Activated naive CD4-positive, alpha-beta T cell treated with anti-CD3 and anti-CD28 coated beads for 36 hours (primary cell): ENCODE results near the gene BET1L. TPM values are rescaled to one million over a fixed set of nuclear protein-coding genes. Genes with fewer than 3 reads are reported as not detected.
"Not testable (repeated sequence)": the region's sequence is repeated elsewhere in the genome, so short reads cannot be mapped to it uniquely, and the experiment has no call there.

Experiments used
- CTCF ChIA-PET: fragments of 350-600 bp; sonication (Branson Sonifier 250); formaldehyde crosslinking; loops from one replicate; lab custom pipeline; 2021; ENCODE audit warnings: antibody characterized with exemption; lab: Charles Lee
- DNase-seq: peaks from one replicate; pipeline ENCODE4 v3.0.0-alpha.2; 2020
- H3K27ac Mint-ChIP-seq: one replicate; pipeline ENCODE4 v1.8.0; 2021; ENCODE audit warnings: mild to moderate bottlenecking, mixed read lengths
- H3K27me3 Mint-ChIP-seq: one replicate; pipeline ENCODE4 v1.8.0; 2021; ENCODE audit warnings: low read depth, mixed read lengths
- H3K36me3 Mint-ChIP-seq: one replicate; pipeline ENCODE4 v1.8.0; 2021; ENCODE audit warnings: low read depth, mixed read lengths
- H3K4me1 Mint-ChIP-seq: one replicate; pipeline ENCODE4 v1.8.0; 2021; ENCODE audit warnings: low read depth, mixed read lengths
- H3K4me3 Mint-ChIP-seq: one replicate; pipeline ENCODE4 v1.8.0; 2021; ENCODE audit warnings: mild to moderate bottlenecking, moderate library complexity, mixed read lengths
- H3K9me3 Mint-ChIP-seq: one replicate; pipeline ENCODE4 v1.8.0; 2021; ENCODE audit warnings: mixed read lengths
- intact Hi-C: fragments of 100-400 bp; cut with micrococcal nuclease; formaldehyde crosslinking; loops from one replicate; pipeline ENCODE4 v1.15.1; 2023
- total RNA-seq, 2 experiments: library from RNA; stranded (reverse); gene quantifications; one replicate each; pipeline ENCODE4 v1.2.3, GENCODE V29; 2021

The BET1L gene
- total RNA-seq, 2 experiments from 2014 or later, result 50.4 to 51.6 TPM

- H3K36me3 Mint-ChIP-seq, result peaks cover 4% of the 10 kb centered on the region
- CTCF ChIA-PET, result no interaction called here
- no peaks in the 10 kb centered on the region for H3K9me3 Mint-ChIP-seq
- H3K27ac Mint-ChIP-seq, result no peak overlapping the region
- no peak for DNase-seq
- peaks cover 9% of the 10 kb centered on the region for H3K4me1 Mint-ChIP-seq
- no peaks in the 10 kb centered on the region for H3K27me3 Mint-ChIP-seq
- no peak overlapping the region for H3K4me3 Mint-ChIP-seq
- intact Hi-C loops, result no loop called here
These were observed 18.7 kb upstream of the BET1L start for GRCh38 chr11:225734-226453.

DNA sequence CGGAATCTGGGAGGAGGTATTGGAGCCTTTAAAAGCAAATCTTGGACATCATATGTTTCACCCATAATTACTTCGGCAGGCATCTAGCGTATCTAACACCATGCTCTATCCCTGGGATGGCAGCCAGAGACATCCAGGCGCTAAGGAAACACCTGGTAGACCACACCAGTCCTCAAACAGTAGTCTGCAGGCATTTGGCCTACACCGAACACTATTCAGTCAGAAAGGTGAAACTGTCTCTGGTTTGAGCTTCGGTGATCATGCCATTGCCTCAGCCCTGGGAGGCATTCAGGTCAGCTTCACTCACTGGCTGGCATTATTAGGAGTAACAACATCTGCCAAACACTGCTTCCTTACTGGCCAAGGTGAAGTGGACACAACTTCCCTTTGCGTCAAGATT, 17.2 kb upstream of the BET1L start:
- peaks cover 4% of the 10 kb centered on the region for H3K36me3 Mint-ChIP-seq
- DNase-seq, result no peak
- intact Hi-C loops, result no loop called here
- no peak overlapping the region for H3K4me3 Mint-ChIP-seq
- no peak overlapping the region for H3K27ac Mint-ChIP-seq
- no peaks in the 10 kb centered on the region for H3K9me3 Mint-ChIP-seq
- peaks cover 9% of the 10 kb centered on the region for H3K4me1 Mint-ChIP-seq
- CTCF ChIA-PET, result interaction anchor here (0.7 to 0.9 kb wide), 2 partner anchors 11 to 24 kb away, joined by 3 to 4 read pairs; no protein-coding TSS in a partner anchor
- H3K27me3 Mint-ChIP-seq, result no peaks in the 10 kb centered on the region

GRCh38 chr11:223884-224283, 16.7 kb upstream of the BET1L start:
- Mint-ChIP-seq H3K4me3 (no peak overlapping the region), H3K9me3 (no peaks in the 10 kb centered on the region), H3K27me3 (no peaks in the 10 kb centered on the region), H3K27ac (no peak overlapping the region), H3K36me3 (peaks cover 4% of the 10 kb centered on the region), H3K4me1 (peaks cover 9% of the 10 kb centered on the region)
- DNase-seq, result no peak
- CTCF ChIA-PET, result no interaction called here
- intact Hi-C loops, result no loop called here

GRCh38 chr11:223026-223789, 16.0 kb upstream of the BET1L start:
- Mint-ChIP-seq H3K9me3 (no peaks in the 10 kb centered on the region), H3K27me3 (no peaks in the 10 kb centered on the region), H3K27ac (peak overlapping the region; percentile 3), H3K4me1 (peaks cover 6% of the 10 kb centered on the region), H3K4me3 (no peak overlapping the region), H3K36me3 (peaks cover 4% of the 10 kb centered on the region)
- no peak for DNase-seq
- intact Hi-C loops, result no loop called here
- CTCF ChIA-PET, result no interaction called here

DNA sequence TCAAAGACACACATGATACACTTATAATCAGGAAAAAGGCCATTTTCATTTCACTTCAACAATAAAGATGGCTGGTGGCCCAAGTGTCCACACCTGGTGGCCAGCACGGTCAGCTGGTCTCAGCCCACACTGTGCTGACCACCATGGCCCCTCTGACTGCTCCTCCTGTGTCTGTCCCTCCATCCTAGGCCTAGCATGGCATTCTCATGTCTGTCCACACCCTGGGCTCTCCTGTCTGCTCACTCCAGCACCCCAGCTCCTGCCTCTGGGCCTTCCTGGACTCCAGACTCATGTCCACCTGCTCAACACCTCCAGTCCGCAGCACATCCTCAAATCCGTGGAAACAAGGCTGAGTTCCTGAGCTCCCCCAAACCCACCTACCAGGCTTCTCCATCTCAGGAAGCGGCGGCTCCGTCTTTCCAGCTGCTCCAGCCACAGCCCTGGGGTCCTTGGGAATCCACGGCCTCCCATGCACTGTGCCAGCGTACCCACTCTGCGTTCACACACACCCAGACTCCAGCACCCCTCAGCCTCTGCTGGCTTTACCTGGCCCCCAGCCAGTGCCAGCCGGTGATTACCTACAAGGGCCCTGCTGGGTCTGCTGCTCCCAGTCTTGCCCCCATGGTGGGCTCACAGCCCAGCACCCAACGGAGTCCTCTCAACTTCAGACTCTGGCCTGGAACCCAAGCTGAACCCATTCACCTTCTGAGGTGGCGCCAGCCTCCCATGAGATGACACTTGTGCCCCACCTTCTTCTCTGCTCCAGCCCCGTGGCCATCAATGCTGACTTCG, 15.0 kb upstream of the BET1L start:
- CTCF ChIA-PET, result interaction anchor here (1.3 kb wide), 1 partner anchor 28 kb away, joined by 3 read pairs; no protein-coding TSS in a partner anchor
- Mint-ChIP-seq H3K4me3 (no peak overlapping the region), H3K9me3 (no peaks in the 10 kb centered on the region), H3K4me1 (peaks cover 12% of the 10 kb centered on the region), H3K36me3 (peaks cover 2% of the 10 kb centered on the region), H3K27ac (no peak overlapping the region), H3K27me3 (no peaks in the 10 kb centered on the region)
- DNase-seq, result no peak
- intact Hi-C loops, result no loop called here

- Mint-ChIP-seq H3K36me3 (peaks cover 2% of the 10 kb centered on the region), H3K9me3 (no peaks in the 10 kb centered on the region), H3K27me3 (no peaks in the 10 kb centered on the region), H3K27ac (no peak overlapping the region), H3K4me3 (no peak overlapping the region), H3K4me1 (peaks cover 12% of the 10 kb centered on the region)
- CTCF ChIA-PET, result interaction anchor here (1.3 kb wide), 1 partner anchor 29 kb away, joined by 3 read pairs; no protein-coding TSS in a partner anchor
- intact Hi-C loops, result no loop called here
- no peak for DNase-seq
These were observed 14.3 kb upstream of the BET1L start for GRCh38 chr11:221539-221938.

DNA sequence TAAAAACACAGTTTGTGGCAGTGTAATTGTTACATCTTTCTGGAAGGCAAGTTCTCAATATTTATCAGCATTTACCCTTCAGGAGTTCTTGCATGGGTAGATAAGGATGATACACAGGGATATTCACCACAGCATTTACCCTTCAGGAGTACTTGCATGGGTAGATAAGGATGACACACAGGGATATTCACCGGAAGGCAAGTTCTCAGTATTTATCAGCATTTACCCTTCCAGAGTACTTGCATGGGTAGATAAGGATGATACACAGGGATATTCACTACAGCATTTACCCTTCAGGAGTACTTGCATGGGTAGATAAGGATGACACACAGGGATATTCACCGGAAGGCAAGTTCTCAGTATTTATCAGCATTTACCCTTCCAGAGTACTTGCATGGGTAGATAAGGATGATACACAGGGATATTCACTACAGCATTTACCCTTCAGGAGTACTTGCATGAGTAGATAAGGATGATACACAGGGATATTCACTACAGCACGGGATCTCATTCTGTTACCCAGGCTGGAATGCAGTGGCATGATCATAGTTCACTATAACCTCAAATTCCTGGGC, 13.5 kb upstream of the BET1L start:
- H3K4me3 Mint-ChIP-seq, H3K27ac Mint-ChIP-seq, DNase-seq, H3K27me3 Mint-ChIP-seq, intact Hi-C loops, H3K9me3 Mint-ChIP-seq, H3K36me3 Mint-ChIP-seq: not testable (repeated sequence)
- H3K4me1 Mint-ChIP-seq, result peaks cover 10% of the 10 kb centered on the region
- CTCF ChIA-PET, result interaction anchor here (1.3 kb wide), 1 partner anchor 30 kb away, joined by 3 read pairs; no protein-coding TSS in a partner anchor

DNA sequence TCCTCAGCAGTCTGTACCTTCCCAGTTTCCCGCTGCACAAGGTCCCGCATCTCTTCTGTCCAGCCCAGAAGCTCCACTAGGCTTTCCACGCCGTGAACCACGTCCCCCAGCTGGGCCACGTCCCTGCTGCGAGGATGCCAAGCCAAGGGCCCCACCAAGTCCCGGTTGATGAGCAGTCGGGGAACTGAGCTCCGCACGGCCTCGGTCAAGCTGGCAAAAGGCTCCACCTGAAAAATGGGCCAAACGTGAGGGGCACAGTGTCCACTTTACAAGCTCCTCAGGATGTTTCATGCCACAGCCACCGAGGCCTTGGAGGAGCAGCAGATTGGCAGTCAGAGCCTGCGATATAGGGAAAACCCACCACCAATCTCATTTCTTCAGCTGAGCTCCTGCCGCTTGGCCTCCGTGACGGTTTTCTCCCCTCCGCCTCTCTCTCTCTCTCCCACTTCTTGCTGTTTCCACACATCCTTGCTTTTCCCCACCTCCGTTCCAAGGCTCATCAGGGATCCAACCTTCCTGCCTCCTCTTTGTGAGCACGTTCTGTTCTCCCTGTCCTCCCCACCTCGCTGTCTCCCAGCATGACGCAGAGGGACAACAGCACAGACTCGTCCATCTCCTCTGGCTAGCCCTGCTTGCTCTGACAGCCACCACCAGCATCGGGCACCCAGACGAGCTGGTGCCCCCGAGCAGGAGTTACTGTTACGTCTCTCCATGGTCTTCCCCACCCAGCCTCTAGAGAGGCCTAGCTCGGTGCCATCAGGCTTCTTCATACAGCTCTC, 11.8 kb upstream of the BET1L start:
- Mint-ChIP-seq H3K9me3 (no peaks in the 10 kb centered on the region), H3K27me3 (no peaks in the 10 kb centered on the region), H3K4me3 (no peak overlapping the region), H3K27ac (no peak overlapping the region), H3K36me3 (peaks cover 6% of the 10 kb centered on the region), H3K4me1 (peaks cover 7% of the 10 kb centered on the region)
- intact Hi-C loops, result no loop called here
- CTCF ChIA-PET, result interaction anchor here (1.2 kb wide), 1 partner anchor 12 kb away, joined by 6 read pairs; the partner anchor contains the start of genes BET1L and RIC8A
- DNase-seq, result no peak

- Mint-ChIP-seq H3K36me3 (peaks cover 10% of the 10 kb centered on the region), H3K9me3 (no peaks in the 10 kb centered on the region), H3K27ac (peak overlapping the region; percentile 67), H3K27me3 (no peaks in the 10 kb centered on the region), H3K4me1 (peaks cover 9% of the 10 kb centered on the region), H3K4me3 (no peak overlapping the region)
- DNase-seq, result no peak
- intact Hi-C loops, result no loop called here
- CTCF ChIA-PET, result no interaction called here
These were observed 10.5 kb upstream of the BET1L start for GRCh38 chr11:217704-218103.

DNA sequence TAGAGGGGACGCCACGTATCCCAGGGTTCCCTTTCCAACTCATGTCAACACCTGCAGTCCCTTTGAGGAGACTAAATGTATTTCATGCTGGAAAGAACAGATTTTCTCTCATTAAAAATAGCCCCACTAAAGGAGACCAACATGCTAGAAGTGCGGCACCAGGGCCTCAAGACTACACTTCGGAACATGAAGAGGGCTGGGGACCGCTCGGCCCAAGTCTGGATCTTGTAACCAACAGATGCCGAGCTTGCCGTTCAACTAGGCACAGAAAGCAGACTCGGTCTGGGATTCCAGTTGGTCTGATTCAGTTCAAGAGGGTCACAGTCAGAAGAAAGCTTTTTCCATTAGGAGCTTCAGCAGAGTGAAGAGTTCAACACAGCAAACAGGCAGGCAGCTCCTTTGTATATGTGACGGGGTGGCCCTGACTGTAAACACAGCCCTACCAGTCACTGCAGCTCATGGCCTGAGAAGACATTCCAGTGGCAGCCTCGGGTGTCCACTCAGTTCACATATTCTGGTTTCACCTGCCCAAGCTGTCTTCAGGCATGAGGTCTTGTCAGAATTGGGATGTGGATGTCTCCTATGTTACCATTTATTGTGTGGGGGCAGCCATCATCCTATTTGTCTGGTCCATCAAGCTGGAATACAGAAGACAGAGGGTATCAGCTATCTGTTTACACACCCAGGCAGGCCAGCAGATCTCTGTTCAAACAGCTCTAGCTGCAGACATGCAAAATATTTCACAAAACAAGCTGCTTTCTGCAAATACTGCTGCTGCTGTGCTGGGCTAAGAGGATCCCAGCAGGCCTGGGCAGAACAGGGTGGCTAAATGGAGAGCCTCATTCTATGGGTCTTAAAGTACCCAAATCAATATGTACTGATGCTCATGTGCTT, 9.1 kb upstream of the BET1L start:
- peaks cover 14% of the 10 kb centered on the region for H3K4me1 Mint-ChIP-seq
- H3K27me3 Mint-ChIP-seq, result no peaks in the 10 kb centered on the region
- H3K9me3 Mint-ChIP-seq, result no peaks in the 10 kb centered on the region
- intact Hi-C loops, result no loop called here
- CTCF ChIA-PET, result interaction anchor here (1.0 to 2.7 kb wide), 3 partner anchors 9 to 34 kb away, joined by 4 to 16 read pairs (median 5); partner anchors contain the start of genes BET1L and RIC8A
- DNase-seq, result no peak
- peaks cover 17% of the 10 kb centered on the region for H3K36me3 Mint-ChIP-seq
- H3K4me3 Mint-ChIP-seq, result no peak overlapping the region
- peak overlapping the region; percentile 67 for H3K27ac Mint-ChIP-seq
